Keratinocyte (primary cell): ENCODE results near the gene TMCO4. TPM values are rescaled to one million over a fixed set of nuclear protein-coding genes. Genes with fewer than 3 reads are reported as not detected.

Experiments used
- DNase-seq: peaks from one replicate; pipeline ENCODE4 v3.0.0-alpha.2; 2011; ENCODE audit warnings: low read depth, missing footprints, low spot score
- FAIRE-seq: peaks from 2 replicates; lab custom pipeline; 2011; peaks lifted over from hg19 to GRCh38; lab: Jason Lieb, UNC
- H2AFZ ChIP-seq: 2 replicates; pipeline ENCODE4 v1.6.0; 2012; ENCODE audit warnings: low read length, control low read depth, inconsistent platforms; ENCODE audit not compliant: control insufficient read depth
- H3K27ac ChIP-seq: 2 replicates; pipeline ENCODE4 v1.5.1; 2011; ENCODE audit warnings: low read length; ENCODE audit not compliant: control insufficient read depth, insufficient read depth
- H3K27me3 ChIP-seq: 3 replicates; pipeline ENCODE4 v1.6.0; 2011; ENCODE audit warnings: low read length; ENCODE audit not compliant: control insufficient read depth, insufficient read depth; ENCODE audit errors: extremely low read depth
- H3K36me3 ChIP-seq, 2 experiments: 2 replicates in 1 of 2; 3 replicates in 1 of 2; pipeline ENCODE4 v1.5.1; 2011; ENCODE audit warnings: low read length in 2 of 2, mild to moderate bottlenecking in 1 of 2; ENCODE audit not compliant: control insufficient read depth in 2 of 2, insufficient read depth in 2 of 2; ENCODE audit errors: extremely low read depth in 1 of 2
- H3K4me1 ChIP-seq: 3 replicates; pipeline ENCODE4 v1.5.1; 2011; ENCODE audit warnings: low read length; ENCODE audit not compliant: control insufficient read depth, insufficient read depth; ENCODE audit errors: extremely low read depth
- H3K4me2 ChIP-seq: 3 replicates; pipeline ENCODE4 v1.6.0; 2011; ENCODE audit warnings: low read depth, low read length; ENCODE audit not compliant: control insufficient read depth, insufficient read depth; ENCODE audit errors: extremely low read depth
- H3K4me3 ChIP-seq, 3 experiments: fragments of 200-600 bp in 1 of 3; sonication (generic) in 1 of 3; 2 replicates in 2 of 3; 3 replicates in 1 of 3; pipeline ENCODE4 v1.5.1; 2011 to 2016; ENCODE audit warnings: low read length in 3 of 3, mild to moderate bottlenecking in 3 of 3, control low read depth in 2 of 3, inconsistent platforms in 1 of 3, low read depth in 1 of 3, mixed read lengths in 1 of 3, mixed run types in 1 of 3, moderate library complexity in 1 of 3; ENCODE audit not compliant: control insufficient read depth in 2 of 3, insufficient read depth in 2 of 3; ENCODE audit errors: extremely low read depth in 1 of 3
- H3K79me2 ChIP-seq: 2 replicates; pipeline ENCODE4 v1.6.0; 2012; ENCODE audit warnings: low read length; ENCODE audit not compliant: control insufficient read depth, insufficient read depth
- H3K9ac ChIP-seq: 3 replicates; pipeline ENCODE4 v1.6.0; 2011; ENCODE audit warnings: low read length; ENCODE audit not compliant: control insufficient read depth, insufficient read depth; ENCODE audit errors: extremely low read depth
- H3K9me1 ChIP-seq: 3 replicates; pipeline ENCODE4 v1.6.0; 2011; ENCODE audit warnings: low read length; ENCODE audit not compliant: control insufficient read depth, insufficient read depth; ENCODE audit errors: extremely low read depth
- H3K9me3 ChIP-seq: 2 replicates; pipeline ENCODE4 v1.5.1; 2012; ENCODE audit warnings: low read depth, low read length; ENCODE audit not compliant: control insufficient read depth
- H4K20me1 ChIP-seq: 3 replicates; pipeline ENCODE4 v1.6.0; 2011; ENCODE audit warnings: low read length; ENCODE audit not compliant: control insufficient read depth, insufficient read depth; ENCODE audit errors: extremely low read depth
- CTCF ChIP-seq, 3 experiments: IDR thresholded peaks in 1 of 3; conservative IDR thresholded peaks in 1 of 3; optimal IDR thresholded peaks in 1 of 3; 2 replicates in 2 of 3; 3 replicates in 1 of 3; pipeline versions ENCODE3 to v1.5.1; 2011; ENCODE audit warnings: low read length in 3 of 3, mild to moderate bottlenecking in 3 of 3, moderate library complexity in 2 of 3, control low read depth in 1 of 3, inconsistent platforms in 1 of 3; ENCODE audit not compliant: insufficient read depth in 2 of 3; ENCODE audit errors: extremely low read depth in 1 of 3
- EZH2 ChIP-seq: IDR thresholded peaks from one replicate; pipeline ENCODE4 v1.6.1; 2012; ENCODE audit warnings: inconsistent platforms, mild to moderate bottlenecking, low read length, moderate library complexity
- dilution Hi-C: fragments of 300-500 bp; cut with MboI; formaldehyde crosslinking; loops from one replicate; pipeline ENCODE4 v1.7.0; 2020; ENCODE audit warnings: low sequenced_read_pairs; ENCODE audit not compliant: extremely low pct_ligation_motif_present
- polyA plus RNA-seq, 5 experiments: library from polyadenylated mRNA; depleted of rRNA in 3 of 5; stranded (reverse) in 3 of 5; stranded (forward) in 1 of 5; unstranded in 1 of 5; fragments of >200 nt; gene quantifications; 1 replicate in 1 of 5; 2 replicates in 3 of 5; 3 replicates in 1 of 5; pipeline versions ENCODE4 v1.2.1 to v1.2.3, GENCODE V29; 2011 to 2012; ENCODE audit warnings: missing spikeins in 2 of 5, low read depth in 1 of 5, low replicate concordance in 1 of 5

TMCO4 gene
- polyA plus RNA-seq, 1 donor (not counting 4 experiments of a cell fraction or from before 2014, with no cell fraction given) = 1.2 TPM

- Histone ChIP-seq H3K9ac (no peak overlapping the region), H3K4me2 (no peak overlapping the region), H3K27me3 (no peaks in the 10 kb centered on the region), H3K36me3 (no peaks in the 10 kb centered on the region), H3K9me3 (peaks cover 6% of the 10 kb centered on the region), H3K9me1 (no peaks in the 10 kb centered on the region), H3K4me1 (peaks cover 4% of the 10 kb centered on the region), H3K27ac (no peak overlapping the region), H2AFZ (no peak overlapping the region), H4K20me1 (no peaks in the 10 kb centered on the region), H3K79me2 (no peaks in the 10 kb centered on the region), H3K4me3 (no peak overlapping the region)
- dilution Hi-C loops = no loop called here
- DNase-seq = no peak
- no peak for FAIRE-seq
- no peak for TF ChIP-seq CTCF (optimal IDR thresholded peaks at IDR 0.05 in 1 of 3, IDR thresholded peaks at IDR 0.05 in 1 of 3, conservative IDR thresholded peaks at IDR 0.05 in 1 of 3; ENCODE audit: extremely low read depth in 1 of 3, insufficient read depth in 2 of 3, low read length in 3 of 3)
- no peak for TF ChIP-seq EZH2
Observed at GRCh38 chr1:19734472-19734999, 65.2 kb downstream of the TMCO4 start.

- DNase-seq (no peak), FAIRE-seq (no peak)
- Histone ChIP-seq H3K9me1 (no peaks in the 10 kb centered on the region), H2AFZ (no peak overlapping the region), H3K27me3 (no peaks in the 10 kb centered on the region), H3K4me1 (no peaks in the 10 kb centered on the region), H3K36me3 (no peaks in the 10 kb centered on the region), H3K4me3 (no peak overlapping the region), H3K9ac (no peak overlapping the region), H4K20me1 (no peaks in the 10 kb centered on the region), H3K27ac (no peak overlapping the region), H3K9me3 (peaks cover 6% of the 10 kb centered on the region), H3K79me2 (no peaks in the 10 kb centered on the region), H3K4me2 (no peak overlapping the region)
- TF ChIP-seq CTCF (optimal IDR thresholded peaks at IDR 0.05 in 1 of 3, IDR thresholded peaks at IDR 0.05 in 1 of 3, conservative IDR thresholded peaks at IDR 0.05 in 1 of 3; ENCODE audit: extremely low read depth in 1 of 3, insufficient read depth in 2 of 3, low read length in 3 of 3) = no peak
- TF ChIP-seq EZH2 = no peak
- dilution Hi-C loops = no loop called here
Observed at GRCh38 chr1:19734056-19734455, 65.7 kb downstream of the TMCO4 start.
